ENCODE data around the gene SPATA31E1. TPM values are rescaled to one million over a fixed set of nuclear protein-coding genes. Genes with fewer than 3 reads are reported as not detected.

SPATA31E1 gene
- total and polyA plus RNA-seq, 10 of the 15 experiments (the other 5 are each of a cell fraction or from before 2014, with no cell fraction given), result not detected

DNA sequence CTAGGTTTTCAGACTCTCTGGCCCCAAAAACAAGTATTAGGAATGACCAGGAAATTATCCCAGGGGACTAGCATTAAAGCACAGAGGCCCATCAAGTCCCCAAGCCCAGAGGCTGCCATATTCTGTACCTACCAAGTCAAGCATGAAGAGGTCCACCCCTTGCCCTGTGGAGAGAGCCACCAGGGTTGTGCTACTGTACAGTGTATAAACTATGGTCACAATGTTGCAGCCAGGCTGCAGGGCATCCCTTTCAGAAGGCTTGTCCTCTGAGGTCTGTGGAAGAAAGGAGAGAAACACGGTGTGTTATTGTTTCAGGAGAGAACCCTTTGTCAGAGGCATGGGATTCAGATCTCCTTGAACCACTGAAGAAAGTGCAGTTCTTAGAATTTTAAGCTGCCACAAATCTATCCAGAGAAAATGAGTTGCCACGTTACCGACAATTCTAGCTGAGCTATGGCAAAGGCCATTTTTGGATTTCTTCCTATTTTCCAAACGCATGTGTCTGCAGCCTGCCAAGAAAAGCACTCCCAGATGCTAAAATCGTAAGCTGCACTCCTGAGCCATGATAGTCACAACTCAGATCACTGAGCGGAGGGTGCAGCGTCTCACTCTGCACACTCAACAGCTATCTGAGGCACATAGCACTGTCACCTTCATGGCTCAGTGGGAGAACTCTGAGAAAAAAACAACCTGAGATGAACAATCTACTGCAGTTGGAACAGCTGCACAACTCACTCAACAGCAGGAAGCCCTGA is 45.5 kb upstream of the SPATA31E1 start (continued):
- TF ChIP-seq, protein P1, sequence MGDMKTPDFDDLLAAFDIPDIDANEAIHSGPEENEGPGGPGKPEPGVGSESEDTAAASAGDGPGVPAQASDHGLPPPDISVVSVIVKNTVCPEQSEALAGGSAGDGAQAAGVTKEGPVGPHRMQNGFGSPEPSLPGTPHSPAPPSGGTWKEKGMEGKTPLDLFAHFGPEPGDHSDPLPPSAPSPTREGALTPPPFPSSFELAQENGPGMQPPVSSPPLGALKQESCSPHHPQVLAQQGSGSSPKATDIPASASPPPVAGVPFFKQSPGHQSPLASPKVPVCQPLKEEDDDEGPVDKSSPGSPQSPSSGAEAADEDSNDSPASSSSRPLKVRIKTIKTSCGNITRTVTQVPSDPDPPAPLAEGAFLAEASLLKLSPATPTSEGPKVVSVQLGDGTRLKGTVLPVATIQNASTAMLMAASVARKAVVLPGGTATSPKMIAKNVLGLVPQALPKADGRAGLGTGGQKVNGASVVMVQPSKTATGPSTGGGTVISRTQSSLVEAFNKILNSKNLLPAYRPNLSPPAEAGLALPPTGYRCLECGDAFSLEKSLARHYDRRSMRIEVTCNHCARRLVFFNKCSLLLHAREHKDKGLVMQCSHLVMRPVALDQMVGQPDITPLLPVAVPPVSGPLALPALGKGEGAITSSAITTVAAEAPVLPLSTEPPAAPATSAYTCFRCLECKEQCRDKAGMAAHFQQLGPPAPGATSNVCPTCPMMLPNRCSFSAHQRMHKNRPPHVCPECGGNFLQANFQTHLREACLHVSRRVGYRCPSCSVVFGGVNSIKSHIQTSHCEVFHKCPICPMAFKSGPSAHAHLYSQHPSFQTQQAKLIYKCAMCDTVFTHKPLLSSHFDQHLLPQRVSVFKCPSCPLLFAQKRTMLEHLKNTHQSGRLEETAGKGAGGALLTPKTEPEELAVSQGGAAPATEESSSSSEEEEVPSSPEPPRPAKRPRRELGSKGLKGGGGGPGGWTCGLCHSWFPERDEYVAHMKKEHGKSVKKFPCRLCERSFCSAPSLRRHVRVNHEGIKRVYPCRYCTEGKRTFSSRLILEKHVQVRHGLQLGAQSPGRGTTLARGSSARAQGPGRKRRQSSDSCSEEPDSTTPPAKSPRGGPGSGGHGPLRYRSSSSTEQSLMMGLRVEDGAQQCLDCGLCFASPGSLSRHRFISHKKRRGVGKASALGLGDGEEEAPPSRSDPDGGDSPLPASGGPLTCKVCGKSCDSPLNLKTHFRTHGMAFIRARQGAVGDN (IDR thresholded peaks at IDR 0.05), result no peak
- no peak for TF ChIP-seq MEF2A (IDR thresholded peaks at IDR 0.05; ENCODE audit: insufficient read depth, low read depth, low read length)
- no peak for TF ChIP-seq RAD51 (IDR thresholded peaks at IDR 0.05)

DNA sequence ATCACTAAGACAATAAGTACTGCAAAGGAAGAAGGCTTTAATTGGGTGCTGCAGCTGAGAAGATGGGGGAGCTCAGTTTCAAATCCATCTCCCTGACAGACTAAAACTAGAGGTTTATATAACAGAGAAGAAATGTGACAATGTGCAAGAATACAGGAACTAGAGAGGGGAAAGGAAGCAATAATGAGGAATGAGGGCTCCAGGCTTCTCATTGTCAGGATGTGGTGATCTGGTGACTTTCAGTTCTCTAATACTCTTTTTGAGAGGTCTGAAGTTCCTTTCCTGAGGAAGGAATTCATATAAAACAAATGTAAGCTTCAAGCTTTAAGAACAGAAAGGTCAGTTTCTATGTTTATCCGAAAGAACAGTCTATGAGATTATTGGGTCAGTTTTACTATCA is 42.5 kb upstream of the SPATA31E1 start:
- Histone ChIP-seq H3K27me3 (replicated peaks in 1 of 2; ENCODE audit: control insufficient read depth in 2 of 2, insufficient read depth in 2 of 2, low read length in 1 of 2) (no peaks in the 10 kb centered on the region; a peak in 3 of 4 replicates), H3K9ac (ENCODE audit: control insufficient read depth, insufficient read depth, low read length) (no peak overlapping the region), H3K4me3 (no peak overlapping the region), H3K9me3 (replicated peaks; ENCODE audit: control insufficient read depth, insufficient read depth, low read length) (no peaks in the 10 kb centered on the region), H3K4me1 (ENCODE audit: control insufficient read depth, insufficient read depth, low read length) (no peaks in the 10 kb centered on the region), H3K4me2 (ENCODE audit: control insufficient read depth, insufficient read depth) (no peak overlapping the region), H3K36me3 (ENCODE audit: control insufficient read depth in 2 of 2, insufficient read depth in 2 of 2, low read length in 1 of 2) (no peaks in the 10 kb centered on the region), H4K20me1 (ENCODE audit: control insufficient read depth, insufficient read depth) (no peaks in the 10 kb centered on the region), H3K27ac (ENCODE audit: control insufficient read depth, insufficient read depth) (no peak overlapping the region), H3K79me2 (ENCODE audit: control insufficient read depth, insufficient read depth, low read length) (no peaks in the 10 kb centered on the region), H2AFZ (ENCODE audit: control insufficient read depth, low read depth, low read length) (no peak overlapping the region)
- in situ Hi-C loops (cut with MboI), result no loop called here
- ChIA-PET POLR2A (no interaction called here), CTCF (no interaction called here), SMC1A (ENCODE audit: uncharacterized antibody, unreplicated experiment) (no interaction called here), RAD21 (ENCODE audit: unreplicated experiment) (no interaction called here)
- 39% methylated on average over 1 of the region's 1 CpG for WGBS (ENCODE audit: insufficient coverage, insufficient replicate concordance, low lambda C conversion rate, missing lambda C conversion rate)
- no peak for ATAC-seq
- intact Hi-C loops (cut with micrococcal nuclease; ENCODE audit: unreplicated experiment), result no loop called here
- TF ChIP-seq HDGF (IDR thresholded peaks at IDR 0.05) (no peak), SPI1 (IDR thresholded peaks at IDR 0.05; ENCODE audit: borderline replicate concordance, insufficient read depth, low read depth, low read length) (no peak), NRF1 (conservative IDR thresholded peaks at IDR 0.05; ENCODE audit: low read depth, low read length) (no peak)
- DNase-seq (ENCODE audit: low read depth, low spot score), result no peak
- BruUV-seq (replicated peaks), result no TSS peak
- no peak for FAIRE-seq

All from GM12878 (cell line).